GM23338 (cell line): ENCODE results near the gene PHYH. TPM values are rescaled to one million over a fixed set of nuclear protein-coding genes. Genes with fewer than 3 reads are reported as not detected.
A peak's percentile ranks its signal among the peaks of the same experiment; 100 is the strongest.

Experiments used
- ATAC-seq: fragments of 200-7000 bp; cut with Tn5 transposase; 3 replicates; pipeline ENCODE4 v1.9.1; 2020
- DNase-seq: peaks from one replicate; pipeline ENCODE4 v3.0.0-alpha.2; 2015; ENCODE audit warnings: low spot score
- H2AFZ ChIP-seq: fragments of 200-600 bp; sonication (generic); 2 replicates; pipeline ENCODE4 v1.8.0; 2016; ENCODE audit warnings: antibody characterized with exemption, mild to moderate bottlenecking, moderate library complexity
- H3F3A ChIP-seq: fragments of 200-600 bp; sonication (generic); replicated peaks from 2 replicates; pipeline ENCODE4 v1.8.0; 2017; ENCODE audit warnings: antibody characterized with exemption, mixed run types, low read depth
- H3K27ac ChIP-seq: fragments of 200-600 bp; sonication (generic); 2 replicates; pipeline ENCODE4 v1.6.1; 2016; ENCODE audit warnings: low read depth
- H3K27me3 ChIP-seq: fragments of 200-600 bp; sonication (generic); 2 replicates; pipeline ENCODE4 v1.8.0; 2016; ENCODE audit warnings: mild to moderate bottlenecking, mixed run types, moderate library complexity; ENCODE audit not compliant: insufficient read depth
- H3K36me3 ChIP-seq: fragments of 200-600 bp; sonication (generic); 2 replicates; pipeline ENCODE4 v1.8.0; 2016; ENCODE audit warnings: mild to moderate bottlenecking; ENCODE audit not compliant: insufficient read depth
- H3K4me1 ChIP-seq: fragments of 200-600 bp; sonication (generic); 2 replicates; pipeline ENCODE4 v1.8.0; 2016; ENCODE audit warnings: mild to moderate bottlenecking, moderate library complexity; ENCODE audit not compliant: insufficient read depth
- H3K4me2 ChIP-seq: fragments of 200-600 bp; sonication (generic); 2 replicates; pipeline ENCODE4 v1.7.1; 2017; ENCODE audit warnings: mixed run types
- H3K4me3 ChIP-seq: fragments of 200-600 bp; sonication (generic); 2 replicates; pipeline ENCODE4 v1.6.1; 2016; ENCODE audit warnings: mixed run types
- H3K79me2 ChIP-seq: fragments of 200-600 bp; sonication (generic); replicated peaks from 2 replicates; pipeline ENCODE4 v1.8.0; 2017; ENCODE audit warnings: mild to moderate bottlenecking; ENCODE audit not compliant: insufficient read depth
- H3K9me2 ChIP-seq: fragments of 200-600 bp; sonication (generic); 2 replicates; pipeline ENCODE4 v1.8.0; 2017; ENCODE audit not compliant: insufficient read depth
- H4K20me1 ChIP-seq: fragments of 200-600 bp; sonication (generic); replicated peaks from 2 replicates; pipeline ENCODE4 v1.8.0; 2017; ENCODE audit warnings: mild to moderate bottlenecking; ENCODE audit not compliant: insufficient read depth
- H3K27ac Mint-ChIP-seq: 2 replicates; pipeline ENCODE4 v1.8.0; 2020; ENCODE audit warnings: inconsistent platforms, mild to moderate bottlenecking, moderate library complexity, mixed read lengths
- H3K27me3 Mint-ChIP-seq: 3 replicates; pipeline ENCODE4 v1.8.0; 2022; ENCODE audit warnings: low read depth, mild to moderate bottlenecking, moderate library complexity, mixed read lengths, inconsistent platforms; ENCODE audit not compliant: insufficient read depth, poor library complexity
- H3K36me3 Mint-ChIP-seq: 3 replicates; pipeline ENCODE4 v1.8.0; 2021; ENCODE audit warnings: low read depth, mild to moderate bottlenecking, inconsistent platforms, moderate library complexity, mixed read lengths
- H3K4me1 Mint-ChIP-seq: 3 replicates; pipeline ENCODE4 v1.8.0; 2020; ENCODE audit warnings: mild to moderate bottlenecking, inconsistent platforms, mixed read lengths
- H3K4me3 Mint-ChIP-seq: 3 replicates; pipeline ENCODE4 v1.8.0; 2021; ENCODE audit warnings: moderate library complexity, mild to moderate bottlenecking, inconsistent platforms, mixed read lengths
- H3K9me3 Mint-ChIP-seq: 3 replicates; pipeline ENCODE4 v1.8.0; 2020; ENCODE audit warnings: moderate library complexity, mild to moderate bottlenecking, inconsistent platforms, mixed read lengths
- CREB1 ChIP-seq: fragments of 250-450 bp; sonication (Bioruptor Pico); IDR thresholded peaks from 2 replicates; pipeline ENCODE4 v1.5.0; 2020; ENCODE audit warnings: low read depth, mild to moderate bottlenecking, moderate library complexity
- EZH2 ChIP-seq: fragments of 200-600 bp; sonication (generic); IDR thresholded peaks from one replicate; pipeline ENCODE4 v1.8.0; 2017; ENCODE audit warnings: antibody characterized with exemption, mild to moderate bottlenecking, low read depth; ENCODE audit not compliant: unreplicated experiment
- EZH2phosphoT487 ChIP-seq: fragments of 200-600 bp; sonication (generic); IDR thresholded peaks from one replicate; pipeline ENCODE4 v1.8.1; 2018; ENCODE audit warnings: antibody characterized with exemption; ENCODE audit not compliant: unreplicated experiment
- NANOG ChIP-seq: IDR thresholded peaks from 2 replicates; pipeline ENCODE4 v1.6.1; 2016; ENCODE audit warnings: antibody characterized with exemption, borderline replicate concordance
- POLR2AphosphoS5 ChIP-seq: IDR thresholded peaks from 2 replicates; pipeline ENCODE4 v1.6.1; 2016; ENCODE audit warnings: antibody characterized with exemption, low read depth
- STAT1 ChIP-seq: IDR thresholded peaks from one replicate; pipeline ENCODE4 v1.6.1; 2016; ENCODE audit warnings: antibody characterized with exemption; ENCODE audit not compliant: unreplicated experiment
- ZNF114 ChIP-seq: fragments of 250-450 bp; sonication (Bioruptor Pico); IDR thresholded peaks from 2 replicates; pipeline ENCODE4 v1.5.0; 2020; ENCODE audit warnings: mild to moderate bottlenecking, moderate library complexity
- ZNF331 ChIP-seq: fragments of 250-450 bp; sonication (Bioruptor Pico); IDR thresholded peaks from 2 replicates; pipeline ENCODE4 v1.5.0; 2020; ENCODE audit warnings: low read depth, mild to moderate bottlenecking, moderate library complexity
- polyA plus RNA-seq: library from polyadenylated mRNA; unstranded; fragments of >200 nt; fragmentation: Nextera tagmentation; extraction: Ambion mirVana; gene quantifications from 2 replicates; pipeline ENCODE4 v1.2.1, GENCODE V29; 2016
- total RNA-seq: library from RNA; depleted of rRNA; stranded (reverse); fragments of >200 nt; shearing (Covaris generic); gene quantifications from 2 replicates; pipeline ENCODE4 v1.2.3, GENCODE V29; 2014
- TF ChIP-seq, protein P1 (sequence below), 2 experiments: fragments of 200-600 bp in 1 of 2; sonication (generic) in 1 of 2; conservative IDR thresholded peaks; 2 replicates each; pipeline versions ENCODE4 v1.5.1 to v1.6.1; 2016 to 2017; ENCODE audit warnings: antibody characterized with exemption in 2 of 2, low read depth in 2 of 2, mild to moderate bottlenecking in 2 of 2, moderate library complexity in 1 of 2
- TF ChIP-seq, protein P2 (sequence below): fragments of 250-450 bp; sonication (Bioruptor Pico); IDR thresholded peaks from 2 replicates; pipeline ENCODE4 v1.5.0; 2020; ENCODE audit warnings: mild to moderate bottlenecking, moderate library complexity

Gene PHYH
- total and polyA plus RNA-seq, 2 experiments from 2014 or later, result 10.9 to 29.8 TPM

DNA sequence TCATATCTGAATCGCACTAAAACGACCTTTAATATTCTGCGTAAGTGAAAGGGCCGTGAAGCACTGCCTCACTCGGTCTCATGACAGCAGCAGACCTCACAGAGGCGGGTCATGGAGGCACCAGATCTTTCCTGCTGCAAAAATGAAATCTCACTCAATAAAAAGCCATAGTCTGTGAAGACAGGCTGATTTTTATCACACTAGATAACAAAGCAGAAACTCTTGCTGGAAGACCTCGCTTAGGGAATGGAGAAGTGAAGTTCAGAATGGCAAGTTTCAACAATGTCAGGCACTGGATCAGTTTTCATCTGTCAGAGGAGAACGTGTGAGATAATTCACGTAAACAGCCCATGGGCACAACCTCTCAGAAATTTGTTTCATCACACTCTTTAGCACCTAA lies 40.2 kb upstream of the PHYH start:
- Mint-ChIP-seq H3K27me3 (peaks cover 10% of the 10 kb centered on the region), H3K9me3 (no peaks in the 10 kb centered on the region), H3K27ac (peak overlapping the region; percentile 7; the same call in 1 of the 2 replicates), H3K4me1 (peaks cover 58% of the 10 kb centered on the region), H3K36me3 (peaks cover 99% of the 10 kb centered on the region), H3K4me3 (peak overlapping the region; percentile 16; the same call in 1 of the 3 replicates)
- no peak for DNase-seq
- Histone ChIP-seq H4K20me1 (peaks cover 76% of the 10 kb centered on the region), H3K4me2 (peak overlapping the region; percentile 53; the same call in 1 of the 2 replicates), H3K4me3 (no peak overlapping the region), H3K36me3 (peaks cover 78% of the 10 kb centered on the region), H3F3A (peaks cover 57% of the 10 kb centered on the region), H2AFZ (no peak overlapping the region), H3K79me2 (peaks cover 100% of the 10 kb centered on the region), H3K9me2 (no peaks in the 10 kb centered on the region), H3K27me3 (no peaks in the 10 kb centered on the region), H3K4me1 (peaks cover 72% of the 10 kb centered on the region), H3K27ac (peak overlapping the region; percentile 73; the same call in 1 of the 2 replicates)
- no peak for ATAC-seq
- TF ChIP-seq STAT1, result no peak

DNA sequence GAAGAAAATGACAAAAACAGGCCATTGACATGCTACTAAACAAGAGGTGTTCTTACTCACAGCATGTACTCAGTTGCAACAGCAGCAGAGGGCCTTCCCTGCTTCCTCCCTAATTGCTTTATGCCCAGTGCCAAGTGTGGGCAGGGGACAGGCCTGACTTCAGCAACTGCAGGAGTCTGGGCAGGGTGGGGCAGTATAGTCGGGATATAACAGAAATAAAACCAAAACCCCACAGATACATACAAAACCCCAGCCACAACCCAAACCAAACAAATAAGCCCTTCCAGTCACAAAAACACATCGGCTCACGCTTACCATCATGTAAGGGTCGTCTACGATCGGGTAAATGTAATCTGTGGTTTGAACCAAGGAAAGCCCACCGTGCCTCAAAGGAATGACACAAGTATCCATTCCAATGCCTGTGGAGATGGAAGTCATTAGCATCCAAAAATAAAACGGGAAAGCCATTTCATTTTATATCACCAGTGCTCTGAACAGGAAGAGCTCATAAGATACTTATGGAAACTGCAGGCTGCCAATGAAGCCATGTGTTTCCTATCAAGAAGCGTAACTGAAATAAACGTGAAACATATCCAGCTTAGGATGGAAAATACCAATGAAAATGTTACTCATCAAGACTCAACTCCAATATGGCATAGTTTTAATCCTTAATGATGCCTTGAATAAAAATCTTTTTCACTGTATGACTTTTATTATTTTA lies 38.7 kb upstream of the PHYH start:
- no peak overlapping the region for H3K4me3 ChIP-seq
- no peak for DNase-seq
- peak overlapping the region; percentile 1; the same call in 1 of the 2 replicates for H3K4me2 ChIP-seq
- H2AFZ ChIP-seq, result no peak overlapping the region
- H3K27ac Mint-ChIP-seq, result peak overlapping the region; percentile 23; the same call in 1 of the 2 replicates
- ATAC-seq, result no peak
- H3K4me3 Mint-ChIP-seq, result peak overlapping the region; percentile 13; the same call in 1 of the 3 replicates
- H3K27me3 ChIP-seq, result no peaks in the 10 kb centered on the region
- no peaks in the 10 kb centered on the region for H3K9me3 Mint-ChIP-seq
- H3F3A ChIP-seq, result peaks cover 65% of the 10 kb centered on the region
- peaks cover 73% of the 10 kb centered on the region for H4K20me1 ChIP-seq
- H3K4me1 Mint-ChIP-seq, result peaks cover 45% of the 10 kb centered on the region
- no peaks in the 10 kb centered on the region for H3K9me2 ChIP-seq
- H3K27ac ChIP-seq, result peak overlapping the region; percentile 29
- H3K4me1 ChIP-seq, result peaks cover 57% of the 10 kb centered on the region
- H3K79me2 ChIP-seq, result peaks cover 100% of the 10 kb centered on the region
- peaks cover 11% of the 10 kb centered on the region for H3K27me3 Mint-ChIP-seq
- H3K36me3 Mint-ChIP-seq, result peaks cover 99% of the 10 kb centered on the region
- H3K36me3 ChIP-seq, result peaks cover 75% of the 10 kb centered on the region
- TF ChIP-seq, protein P1, sequence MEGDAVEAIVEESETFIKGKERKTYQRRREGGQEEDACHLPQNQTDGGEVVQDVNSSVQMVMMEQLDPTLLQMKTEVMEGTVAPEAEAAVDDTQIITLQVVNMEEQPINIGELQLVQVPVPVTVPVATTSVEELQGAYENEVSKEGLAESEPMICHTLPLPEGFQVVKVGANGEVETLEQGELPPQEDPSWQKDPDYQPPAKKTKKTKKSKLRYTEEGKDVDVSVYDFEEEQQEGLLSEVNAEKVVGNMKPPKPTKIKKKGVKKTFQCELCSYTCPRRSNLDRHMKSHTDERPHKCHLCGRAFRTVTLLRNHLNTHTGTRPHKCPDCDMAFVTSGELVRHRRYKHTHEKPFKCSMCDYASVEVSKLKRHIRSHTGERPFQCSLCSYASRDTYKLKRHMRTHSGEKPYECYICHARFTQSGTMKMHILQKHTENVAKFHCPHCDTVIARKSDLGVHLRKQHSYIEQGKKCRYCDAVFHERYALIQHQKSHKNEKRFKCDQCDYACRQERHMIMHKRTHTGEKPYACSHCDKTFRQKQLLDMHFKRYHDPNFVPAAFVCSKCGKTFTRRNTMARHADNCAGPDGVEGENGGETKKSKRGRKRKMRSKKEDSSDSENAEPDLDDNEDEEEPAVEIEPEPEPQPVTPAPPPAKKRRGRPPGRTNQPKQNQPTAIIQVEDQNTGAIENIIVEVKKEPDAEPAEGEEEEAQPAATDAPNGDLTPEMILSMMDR (conservative IDR thresholded peaks at IDR 0.05; ENCODE audit: low read depth in 2 of 2), result no peak
- TF ChIP-seq NANOG, result no peak
- TF ChIP-seq, protein P2, sequence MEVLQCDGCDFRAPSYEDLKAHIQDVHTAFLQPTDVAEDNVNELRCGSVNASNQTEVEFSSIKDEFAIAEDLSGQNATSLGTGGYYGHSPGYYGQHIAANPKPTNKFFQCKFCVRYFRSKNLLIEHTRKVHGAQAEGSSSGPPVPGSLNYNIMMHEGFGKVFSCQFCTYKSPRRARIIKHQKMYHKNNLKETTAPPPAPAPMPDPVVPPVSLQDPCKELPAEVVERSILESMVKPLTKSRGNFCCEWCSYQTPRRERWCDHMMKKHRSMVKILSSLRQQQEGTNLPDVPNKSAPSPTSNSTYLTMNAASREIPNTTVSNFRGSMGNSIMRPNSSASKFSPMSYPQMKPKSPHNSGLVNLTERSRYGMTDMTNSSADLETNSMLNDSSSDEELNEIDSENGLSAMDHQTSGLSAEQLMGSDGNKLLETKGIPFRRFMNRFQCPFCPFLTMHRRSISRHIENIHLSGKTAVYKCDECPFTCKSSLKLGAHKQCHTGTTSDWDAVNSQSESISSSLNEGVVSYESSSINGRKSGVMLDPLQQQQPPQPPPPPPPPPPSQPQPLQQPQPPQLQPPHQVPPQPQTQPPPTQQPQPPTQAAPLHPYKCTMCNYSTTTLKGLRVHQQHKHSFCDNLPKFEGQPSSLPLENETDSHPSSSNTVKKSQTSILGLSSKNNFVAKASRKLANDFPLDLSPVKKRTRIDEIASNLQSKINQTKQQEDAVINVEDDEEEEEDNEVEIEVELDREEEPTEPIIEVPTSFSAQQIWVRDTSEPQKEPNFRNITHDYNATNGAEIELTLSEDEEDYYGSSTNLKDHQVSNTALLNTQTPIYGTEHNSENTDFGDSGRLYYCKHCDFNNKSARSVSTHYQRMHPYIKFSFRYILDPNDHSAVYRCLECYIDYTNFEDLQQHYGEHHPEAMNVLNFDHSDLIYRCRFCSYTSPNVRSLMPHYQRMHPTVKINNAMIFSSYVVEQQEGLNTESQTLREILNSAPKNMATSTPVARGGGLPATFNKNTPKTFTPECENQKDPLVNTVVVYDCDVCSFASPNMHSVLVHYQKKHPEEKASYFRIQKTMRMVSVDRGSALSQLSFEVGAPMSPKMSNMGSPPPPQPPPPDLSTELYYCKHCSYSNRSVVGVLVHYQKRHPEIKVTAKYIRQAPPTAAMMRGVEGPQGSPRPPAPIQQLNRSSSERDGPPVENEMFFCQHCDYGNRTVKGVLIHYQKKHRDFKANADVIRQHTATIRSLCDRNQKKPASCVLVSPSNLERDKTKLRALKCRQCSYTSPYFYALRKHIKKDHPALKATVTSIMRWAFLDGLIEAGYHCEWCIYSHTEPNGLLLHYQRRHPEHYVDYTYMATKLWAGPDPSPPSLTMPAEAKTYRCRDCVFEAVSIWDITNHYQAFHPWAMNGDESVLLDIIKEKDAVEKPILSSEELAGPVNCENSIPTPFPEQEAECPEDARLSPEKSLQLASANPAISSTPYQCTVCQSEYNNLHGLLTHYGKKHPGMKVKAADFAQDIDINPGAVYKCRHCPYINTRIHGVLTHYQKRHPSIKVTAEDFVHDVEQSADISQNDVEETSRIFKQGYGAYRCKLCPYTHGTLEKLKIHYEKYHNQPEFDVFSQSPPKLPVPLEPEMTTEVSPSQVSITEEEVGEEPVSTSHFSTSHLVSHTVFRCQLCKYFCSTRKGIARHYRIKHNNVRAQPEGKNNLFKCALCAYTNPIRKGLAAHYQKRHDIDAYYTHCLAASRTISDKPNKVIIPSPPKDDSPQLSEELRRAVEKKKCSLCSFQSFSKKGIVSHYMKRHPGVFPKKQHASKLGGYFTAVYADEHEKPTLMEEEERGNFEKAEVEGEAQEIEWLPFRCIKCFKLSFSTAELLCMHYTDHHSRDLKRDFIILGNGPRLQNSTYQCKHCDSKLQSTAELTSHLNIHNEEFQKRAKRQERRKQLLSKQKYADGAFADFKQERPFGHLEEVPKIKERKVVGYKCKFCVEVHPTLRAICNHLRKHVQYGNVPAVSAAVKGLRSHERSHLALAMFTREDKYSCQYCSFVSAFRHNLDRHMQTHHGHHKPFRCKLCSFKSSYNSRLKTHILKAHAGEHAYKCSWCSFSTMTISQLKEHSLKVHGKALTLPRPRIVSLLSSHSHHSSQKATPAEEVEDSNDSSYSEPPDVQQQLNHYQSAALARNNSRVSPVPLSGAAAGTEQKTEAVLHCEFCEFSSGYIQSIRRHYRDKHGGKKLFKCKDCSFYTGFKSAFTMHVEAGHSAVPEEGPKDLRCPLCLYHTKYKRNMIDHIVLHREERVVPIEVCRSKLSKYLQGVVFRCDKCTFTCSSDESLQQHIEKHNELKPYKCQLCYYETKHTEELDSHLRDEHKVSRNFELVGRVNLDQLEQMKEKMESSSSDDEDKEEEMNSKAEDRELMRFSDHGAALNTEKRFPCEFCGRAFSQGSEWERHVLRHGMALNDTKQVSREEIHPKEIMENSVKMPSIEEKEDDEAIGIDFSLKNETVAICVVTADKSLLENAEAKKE, result no peak
- no peak for TF ChIP-seq ZNF114 (CRISPR knock-in tag)
- TF ChIP-seq ZNF331 (CRISPR knock-in tag), result no peak
- TF ChIP-seq EZH2, result no peak
- no peak for TF ChIP-seq POLR2AphosphoS5
- no peak for TF ChIP-seq EZH2phosphoT487
- no peak for TF ChIP-seq CREB1 (CRISPR knock-in tag)
